Subcutaneous adipose tissue (tissue), 4 donors: ENCODE results near the gene TANC2. TPM values are rescaled to one million over a fixed set of nuclear protein-coding genes. Genes with fewer than 3 reads are reported as not detected.

Source experiments
- CTCF ChIP-seq: fragments of 450-650 bp; IDR thresholded peaks from one replicate; pipeline ENCODE4 v1.5.1; 2016; ENCODE audit warnings: low read depth, mild to moderate bottlenecking, control low read depth, antibody characterized with exemption, moderate library complexity
- total RNA-seq, 4 donors: library from RNA; depleted of rRNA; stranded (reverse); fragments of >200 nt; gene quantifications; one replicate each; pipeline ENCODE4 v1.1.0, GENCODE V29; 2016

The TANC2 gene
- total RNA-seq, 4 donors from 2014 or later, result 22.5 to 39.7 (median 31.0) TPM

GRCh38 chr17:62989501-62989900, 23.5 kb downstream of the TANC2 start:
- TF ChIP-seq CTCF, result no peak

DNA sequence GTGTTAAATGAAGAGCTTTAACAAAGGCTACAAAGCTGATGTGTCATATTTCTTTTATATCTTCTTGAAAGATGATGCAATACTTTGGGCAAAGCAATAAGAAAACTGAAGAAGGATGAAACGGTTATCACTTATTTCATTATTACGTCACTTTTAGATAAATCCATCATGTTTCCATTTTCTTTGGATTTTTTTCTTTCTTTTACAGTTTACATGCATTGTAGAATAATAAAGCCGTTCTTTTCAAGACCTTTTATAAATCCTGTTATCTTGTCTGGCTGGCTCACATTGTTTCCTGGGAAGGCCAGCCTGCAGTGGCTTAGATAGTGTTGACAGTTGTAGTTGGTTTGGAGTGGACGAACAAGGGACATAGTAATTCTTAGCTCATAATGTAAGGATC, 28.9 kb downstream of the TANC2 start:
- no peak for TF ChIP-seq CTCF

DNA sequence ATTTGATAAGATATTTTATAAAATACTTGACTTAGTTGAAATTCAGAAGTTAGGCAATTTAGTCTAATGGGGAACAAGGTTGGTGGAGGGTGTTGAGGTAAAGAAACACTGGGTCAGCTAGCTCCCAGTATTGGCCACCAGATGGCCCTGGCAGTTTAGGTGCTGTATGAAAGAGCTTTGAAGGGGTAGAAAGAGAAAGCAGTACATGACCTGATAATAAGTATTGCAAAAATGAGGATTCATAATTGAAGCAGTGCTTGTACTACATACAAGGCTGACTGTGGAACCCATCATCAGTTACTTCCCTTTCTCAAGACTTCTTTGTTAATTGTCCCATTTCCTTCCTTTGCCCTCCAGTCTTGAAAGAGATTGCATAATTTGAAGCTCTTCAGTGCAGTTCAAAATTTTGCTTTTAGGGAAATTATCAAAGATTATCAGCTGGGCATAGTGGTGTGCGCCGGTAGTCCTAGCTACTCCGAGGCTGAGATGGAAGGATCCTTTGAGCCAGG, 29.4 kb downstream of the TANC2 start:
- TF ChIP-seq CTCF, result no peak

DNA sequence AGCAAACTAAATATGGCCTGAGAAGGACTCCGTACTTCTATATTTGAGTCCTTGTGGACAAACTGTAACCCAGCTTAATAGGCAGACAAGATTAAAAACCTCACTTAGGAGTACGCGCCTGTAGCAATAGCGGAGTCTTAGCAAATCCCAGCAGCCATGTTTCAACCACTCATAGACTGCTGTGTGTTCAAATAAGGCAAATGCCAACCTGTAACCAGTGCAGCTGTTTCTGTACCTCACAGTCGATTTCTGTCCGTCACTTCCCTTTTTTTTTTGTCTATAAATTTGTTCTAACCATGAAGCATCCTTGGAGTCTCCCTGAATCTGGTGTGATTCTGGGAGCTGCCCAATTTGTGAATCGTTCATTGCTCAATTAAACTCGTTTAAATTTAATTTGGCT, 30.2 kb downstream of the TANC2 start:
- TF ChIP-seq CTCF, result no peak

GRCh38 chr17:62998166-62998565, 32.1 kb downstream of the TANC2 start:
- no peak for TF ChIP-seq CTCF

DNA sequence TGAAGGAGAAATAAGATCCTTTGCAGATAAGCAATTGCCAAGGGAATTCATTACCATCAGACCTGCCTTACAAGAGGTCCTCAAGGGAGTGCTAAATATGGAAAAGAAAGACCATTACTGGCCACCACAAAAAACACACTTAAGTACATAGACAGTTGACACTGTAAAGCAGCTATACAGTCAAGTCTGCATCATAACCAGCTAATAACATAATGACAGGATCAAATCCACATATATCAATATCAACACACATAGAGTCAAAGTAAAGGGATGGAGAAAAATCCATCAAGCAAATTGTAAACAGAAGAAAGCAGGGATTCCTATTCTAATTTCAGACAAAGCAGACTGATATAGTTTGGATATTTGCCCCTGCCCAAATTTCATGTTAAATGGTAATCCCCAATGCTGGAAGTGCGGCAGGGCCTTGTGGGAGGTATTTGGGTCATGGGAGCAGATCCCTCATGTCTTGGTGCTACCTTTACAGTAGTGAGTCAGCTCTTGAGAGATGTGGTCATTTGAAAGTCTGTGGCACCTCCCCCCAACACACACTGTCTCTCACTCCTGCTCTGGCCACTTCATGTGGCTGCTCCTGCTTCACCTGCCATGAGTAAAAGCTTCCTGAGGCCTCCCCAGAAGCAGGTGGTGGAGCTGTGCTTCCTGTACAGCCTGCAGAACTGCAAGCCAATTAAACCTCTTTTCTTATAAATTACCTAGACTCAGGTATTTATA, 32.8 kb downstream of the TANC2 start:
- no peak for TF ChIP-seq CTCF

- no peak for TF ChIP-seq CTCF
Measured at GRCh38 chr17:62999736-63000135, 33.7 kb downstream of the TANC2 start.
